Neural progenitor cell (in vitro differentiated cells): ENCODE data around the gene FGFRL1. TPM values are rescaled to one million over a fixed set of nuclear protein-coding genes. Genes with fewer than 3 reads are reported as not detected.

Experiments used
- DNase-seq: peaks from one replicate; pipeline ENCODE4 v3.0.0-alpha.2; 2016; ENCODE audit warnings: low spot score
- H2AFZ ChIP-seq: fragments of 200-600 bp; sonication (generic); replicated peaks from 2 replicates; pipeline ENCODE4 v1.6.1; 2016; ENCODE audit warnings: antibody characterized with exemption
- H3F3A ChIP-seq: fragments of 200-600 bp; sonication (generic); 2 replicates; pipeline ENCODE4 v1.6.1; 2016; ENCODE audit warnings: antibody characterized with exemption, low read depth
- H3K27ac ChIP-seq: fragments of 200-600 bp; sonication (generic); 2 replicates; pipeline ENCODE4 v1.5.1; 2016; ENCODE audit warnings: mild to moderate bottlenecking
- H3K27me3 ChIP-seq: fragments of 200-600 bp; sonication (generic); 2 replicates; pipeline ENCODE4 v1.6.1; 2016; ENCODE audit warnings: mild to moderate bottlenecking, moderate library complexity
- H3K36me3 ChIP-seq: fragments of 200-600 bp; sonication (generic); 2 replicates; pipeline ENCODE4 v1.5.1; 2016
- H3K4me1 ChIP-seq: fragments of 200-600 bp; sonication (generic); 2 replicates; pipeline ENCODE4 v1.6.1; 2016; ENCODE audit warnings: mixed run types
- H3K4me2 ChIP-seq: fragments of 200-600 bp; sonication (generic); 2 replicates; pipeline ENCODE4 v1.6.1; 2016
- H3K4me3 ChIP-seq: fragments of 200-600 bp; sonication (generic); 2 replicates; pipeline ENCODE4 v1.5.1; 2016
- H3K79me2 ChIP-seq: fragments of 200-600 bp; sonication (generic); 2 replicates; pipeline ENCODE4 v1.6.1; 2016; ENCODE audit warnings: low read depth
- H3K9ac ChIP-seq: fragments of 200-600 bp; sonication (generic); 2 replicates; pipeline ENCODE4 v1.6.1; 2016
- H3K9me3 ChIP-seq: fragments of 200-600 bp; sonication (generic); 2 replicates; pipeline ENCODE4 v1.5.1; 2016; ENCODE audit warnings: low read depth
- H4K20me1 ChIP-seq: fragments of 200-600 bp; sonication (generic); 2 replicates; pipeline ENCODE4 v1.6.1; 2016; ENCODE audit warnings: low read depth
- H3K27ac Mint-ChIP-seq: 3 replicates; pipeline ENCODE4 v1.8.0; 2021; ENCODE audit warnings: mixed read lengths
- H3K27me3 Mint-ChIP-seq: 2 replicates; pipeline ENCODE4 v1.8.0; 2022; ENCODE audit warnings: low read depth, mild to moderate bottlenecking, inconsistent platforms, moderate library complexity, mixed read lengths; ENCODE audit not compliant: insufficient read depth
- H3K36me3 Mint-ChIP-seq: 3 replicates; pipeline ENCODE4 v1.8.0; 2021; ENCODE audit warnings: mixed read lengths
- H3K4me1 Mint-ChIP-seq: 3 replicates; pipeline ENCODE4 v1.8.0; 2021; ENCODE audit warnings: mixed read lengths
- H3K4me3 Mint-ChIP-seq: 3 replicates; pipeline ENCODE4 v1.8.0; 2021; ENCODE audit warnings: mild to moderate bottlenecking, moderate library complexity, mixed read lengths
- H3K9me3 Mint-ChIP-seq: 3 replicates; pipeline ENCODE4 v1.8.0; 2020; ENCODE audit warnings: mixed read lengths
- EZH2 ChIP-seq: fragments of 200-600 bp; sonication (generic); IDR thresholded peaks from 2 replicates; pipeline ENCODE4 v1.6.1; 2017; ENCODE audit warnings: antibody characterized with exemption, mild to moderate bottlenecking, moderate library complexity
- EZH2phosphoT487 ChIP-seq: fragments of 200-600 bp; sonication (generic); IDR thresholded peaks from 2 replicates; pipeline ENCODE4 v1.6.1; 2017; ENCODE audit warnings: antibody characterized with exemption
- total RNA-seq: library from RNA; depleted of rRNA; stranded (reverse); fragments of >200 nt; gene quantifications from 2 replicates; pipeline ENCODE4 v1.2.3, GENCODE V29; 2015; ENCODE audit warnings: low replicate concordance
- TF ChIP-seq, protein P1 (sequence below): fragments of 200-600 bp; sonication (generic); IDR thresholded peaks from 2 replicates; pipeline ENCODE4 v1.5.1; 2017; ENCODE audit warnings: antibody characterized with exemption, mild to moderate bottlenecking

FGFRL1 gene
- total RNA-seq, 1 donor from 2014 or later = 9.6 TPM

DNA sequence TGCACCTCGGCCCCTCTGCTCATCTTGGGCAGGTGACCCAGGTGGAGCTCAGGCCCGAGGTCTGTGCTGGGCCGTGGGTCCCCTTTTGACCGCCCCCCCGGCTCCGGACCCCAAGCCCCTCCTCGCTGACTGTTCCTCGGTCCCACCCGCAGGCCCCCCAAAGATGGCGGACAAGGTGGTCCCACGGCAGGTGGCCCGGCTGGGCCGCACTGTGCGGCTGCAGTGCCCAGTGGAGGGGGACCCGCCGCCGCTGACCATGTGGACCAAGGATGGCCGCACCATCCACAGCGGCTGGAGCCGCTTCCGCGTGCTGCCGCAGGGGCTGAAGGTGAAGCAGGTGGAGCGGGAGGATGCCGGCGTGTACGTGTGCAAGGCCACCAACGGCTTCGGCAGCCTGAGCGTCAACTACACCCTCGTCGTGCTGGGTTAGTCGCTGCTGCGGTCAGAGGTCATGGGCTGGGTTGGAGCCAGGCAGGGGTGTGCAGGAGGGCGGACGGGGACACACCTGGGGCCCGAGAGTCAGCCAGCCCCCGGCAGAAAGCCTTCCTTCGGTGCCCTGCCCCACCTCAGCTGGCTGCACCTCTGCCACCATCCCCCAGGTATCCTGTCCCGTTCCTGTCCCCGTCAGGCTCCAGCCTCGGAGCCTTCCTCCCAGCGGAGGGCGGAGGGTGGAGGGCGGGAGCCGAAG is 10.8 kb downstream of the FGFRL1 start:
- peaks cover 15% of the 10 kb centered on the region for H3K4me1 Mint-ChIP-seq
- Histone ChIP-seq H3K9ac (no peak overlapping the region), H3K4me2 (no peak overlapping the region), H3K27me3 (no peaks in the 10 kb centered on the region), H3K36me3 (no peaks in the 10 kb centered on the region), H3K4me3 (no peak overlapping the region), H4K20me1 (peaks cover 37% of the 10 kb centered on the region), H3K9me3 (no peaks in the 10 kb centered on the region), H3K4me1 (peaks cover 28% of the 10 kb centered on the region), H3K27ac (no peak overlapping the region), H2AFZ (no peak overlapping the region), H3K79me2 (peaks cover 11% of the 10 kb centered on the region), H3F3A (peaks cover 5% of the 10 kb centered on the region)
- TF ChIP-seq, protein P1, sequence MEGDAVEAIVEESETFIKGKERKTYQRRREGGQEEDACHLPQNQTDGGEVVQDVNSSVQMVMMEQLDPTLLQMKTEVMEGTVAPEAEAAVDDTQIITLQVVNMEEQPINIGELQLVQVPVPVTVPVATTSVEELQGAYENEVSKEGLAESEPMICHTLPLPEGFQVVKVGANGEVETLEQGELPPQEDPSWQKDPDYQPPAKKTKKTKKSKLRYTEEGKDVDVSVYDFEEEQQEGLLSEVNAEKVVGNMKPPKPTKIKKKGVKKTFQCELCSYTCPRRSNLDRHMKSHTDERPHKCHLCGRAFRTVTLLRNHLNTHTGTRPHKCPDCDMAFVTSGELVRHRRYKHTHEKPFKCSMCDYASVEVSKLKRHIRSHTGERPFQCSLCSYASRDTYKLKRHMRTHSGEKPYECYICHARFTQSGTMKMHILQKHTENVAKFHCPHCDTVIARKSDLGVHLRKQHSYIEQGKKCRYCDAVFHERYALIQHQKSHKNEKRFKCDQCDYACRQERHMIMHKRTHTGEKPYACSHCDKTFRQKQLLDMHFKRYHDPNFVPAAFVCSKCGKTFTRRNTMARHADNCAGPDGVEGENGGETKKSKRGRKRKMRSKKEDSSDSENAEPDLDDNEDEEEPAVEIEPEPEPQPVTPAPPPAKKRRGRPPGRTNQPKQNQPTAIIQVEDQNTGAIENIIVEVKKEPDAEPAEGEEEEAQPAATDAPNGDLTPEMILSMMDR = no peak
- TF ChIP-seq EZH2phosphoT487 = no peak
- no peak for TF ChIP-seq EZH2
- no peak overlapping the region for H3K27ac Mint-ChIP-seq
- no peak overlapping the region for H3K4me3 Mint-ChIP-seq
- peaks cover 5% of the 10 kb centered on the region for H3K36me3 Mint-ChIP-seq
- peaks cover 3% of the 10 kb centered on the region for H3K9me3 Mint-ChIP-seq
- DNase-seq = no peak
- H3K27me3 Mint-ChIP-seq = peaks cover 5% of the 10 kb centered on the region

DNA sequence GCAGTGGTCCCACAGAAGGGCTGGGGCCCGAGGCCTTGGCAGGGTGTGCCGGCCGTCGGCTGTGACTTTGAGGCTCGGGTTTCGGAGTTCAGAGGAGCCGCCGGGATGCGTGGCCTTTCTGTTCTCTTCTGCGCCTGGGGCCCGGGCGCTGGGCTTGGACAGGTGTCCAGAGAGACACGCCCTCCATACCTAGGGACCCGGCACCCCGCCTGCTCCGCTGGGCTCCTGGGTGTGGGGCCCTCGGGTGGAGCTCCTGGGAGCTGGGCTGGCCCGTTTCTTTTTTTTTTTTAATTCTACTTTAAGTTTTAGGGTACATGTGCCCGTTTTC is 11.3 kb downstream of the FGFRL1 start:
- Histone ChIP-seq H3K36me3 (no peaks in the 10 kb centered on the region), H4K20me1 (peaks cover 36% of the 10 kb centered on the region), H3K79me2 (peaks cover 11% of the 10 kb centered on the region), H3K27ac (no peak overlapping the region), H3K9me3 (no peaks in the 10 kb centered on the region), H3K4me3 (no peak overlapping the region), H3K4me2 (no peak overlapping the region), H3K9ac (no peak overlapping the region), H2AFZ (no peak overlapping the region), H3K4me1 (peaks cover 32% of the 10 kb centered on the region), H3K27me3 (no peaks in the 10 kb centered on the region), H3F3A (peaks cover 5% of the 10 kb centered on the region)
- Mint-ChIP-seq H3K36me3 (peaks cover 5% of the 10 kb centered on the region), H3K27me3 (peaks cover 7% of the 10 kb centered on the region), H3K27ac (no peak overlapping the region), H3K4me3 (no peak overlapping the region), H3K9me3 (peaks cover 3% of the 10 kb centered on the region), H3K4me1 (peaks cover 15% of the 10 kb centered on the region)
- DNase-seq = no peak
- TF ChIP-seq EZH2 = no peak
- TF ChIP-seq, protein P1 = no peak
- no peak for TF ChIP-seq EZH2phosphoT487

DNA sequence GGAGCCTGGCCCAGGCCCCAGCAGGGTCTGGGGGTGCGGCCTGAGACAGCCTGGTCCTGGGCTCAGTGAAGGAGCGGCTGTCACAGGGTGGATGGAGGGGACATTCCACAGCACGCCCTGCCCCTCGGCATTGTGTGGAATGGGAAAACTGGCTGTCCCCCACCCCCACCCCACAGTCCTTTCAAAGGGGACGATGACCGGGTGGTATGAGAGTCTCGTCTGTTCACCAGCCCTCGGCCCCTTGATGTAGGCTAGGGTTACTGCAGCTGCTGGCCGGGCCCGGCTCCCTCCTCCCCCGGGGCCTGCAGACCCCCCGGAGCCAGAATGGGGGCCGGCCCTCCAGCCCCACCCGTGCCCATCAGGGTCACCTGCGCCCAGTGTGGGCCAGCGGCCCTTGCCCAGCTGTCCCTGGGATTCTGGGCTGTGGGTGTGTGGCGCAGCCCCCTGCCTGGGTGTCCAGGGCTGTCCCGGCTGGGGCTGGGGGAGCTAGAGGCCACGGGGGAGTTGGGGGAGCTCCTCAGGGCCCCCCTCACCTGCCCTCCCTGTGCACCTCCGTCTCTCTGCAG is 11.7 kb downstream of the FGFRL1 start:
- Histone ChIP-seq H3K36me3 (no peaks in the 10 kb centered on the region), H3K4me3 (no peak overlapping the region), H3K27me3 (no peaks in the 10 kb centered on the region), H3K4me2 (no peak overlapping the region), H3K27ac (no peak overlapping the region), H3K9me3 (no peaks in the 10 kb centered on the region), H3K79me2 (peaks cover 10% of the 10 kb centered on the region), H3K4me1 (peaks cover 32% of the 10 kb centered on the region), H3K9ac (no peak overlapping the region), H4K20me1 (peaks cover 32% of the 10 kb centered on the region), H2AFZ (no peak overlapping the region), H3F3A (peaks cover 5% of the 10 kb centered on the region)
- Mint-ChIP-seq H3K27me3 (peaks cover 5% of the 10 kb centered on the region), H3K27ac (no peak overlapping the region), H3K9me3 (peaks cover 3% of the 10 kb centered on the region), H3K4me1 (peaks cover 11% of the 10 kb centered on the region), H3K36me3 (peaks cover 5% of the 10 kb centered on the region), H3K4me3 (no peak overlapping the region)
- DNase-seq = no peak
- TF ChIP-seq EZH2 (no peak), EZH2phosphoT487 (no peak)
- TF ChIP-seq, protein P1 = no peak
